Mucosa of rectum (tissue), 2 donors: Measurements from ENCODE around the gene JAML.

Experiments used
- H3K27ac ChIP-seq, 2 donors: one replicate each; pipeline ENCODE4 v1.7.0; 2013; ENCODE audit warnings: inconsistent platforms in 2 of 2, low read depth in 2 of 2, low read length in 2 of 2
- H3K27me3 ChIP-seq, 2 donors: one replicate each; pipeline ENCODE4 v1.7.0; 2013; ENCODE audit warnings: low read length in 2 of 2; ENCODE audit not compliant: control insufficient read depth in 2 of 2, insufficient read depth in 2 of 2
- H3K36me3 ChIP-seq, 2 donors: one replicate each; pipeline ENCODE4 v1.7.0; 2013; ENCODE audit warnings: low read length in 2 of 2; ENCODE audit not compliant: control insufficient read depth in 2 of 2, insufficient read depth in 2 of 2
- H3K4me1 ChIP-seq, 2 donors: one replicate each; pipeline ENCODE4 v1.7.0; 2013; ENCODE audit warnings: low read length in 2 of 2, mild to moderate bottlenecking in 1 of 2; ENCODE audit not compliant: control insufficient read depth in 2 of 2, insufficient read depth in 2 of 2
- H3K4me3 ChIP-seq, 2 donors: one replicate each; pipeline ENCODE4 v1.7.0; 2013; ENCODE audit warnings: low read length in 2 of 2
- H3K9ac ChIP-seq, 2 donors: one replicate each; pipeline ENCODE4 v1.7.0; 2013; ENCODE audit warnings: low read length in 2 of 2, low read depth in 1 of 2, mild to moderate bottlenecking in 1 of 2
- H3K9me3 ChIP-seq, 2 donors: one replicate each; pipeline ENCODE4 v1.7.0; 2013; ENCODE audit warnings: low read length in 2 of 2; ENCODE audit not compliant: control insufficient read depth in 2 of 2
- donor health status: healthy.
- donor health status: Normal muscosa, but diverticular disease.

JAML gene

DNA sequence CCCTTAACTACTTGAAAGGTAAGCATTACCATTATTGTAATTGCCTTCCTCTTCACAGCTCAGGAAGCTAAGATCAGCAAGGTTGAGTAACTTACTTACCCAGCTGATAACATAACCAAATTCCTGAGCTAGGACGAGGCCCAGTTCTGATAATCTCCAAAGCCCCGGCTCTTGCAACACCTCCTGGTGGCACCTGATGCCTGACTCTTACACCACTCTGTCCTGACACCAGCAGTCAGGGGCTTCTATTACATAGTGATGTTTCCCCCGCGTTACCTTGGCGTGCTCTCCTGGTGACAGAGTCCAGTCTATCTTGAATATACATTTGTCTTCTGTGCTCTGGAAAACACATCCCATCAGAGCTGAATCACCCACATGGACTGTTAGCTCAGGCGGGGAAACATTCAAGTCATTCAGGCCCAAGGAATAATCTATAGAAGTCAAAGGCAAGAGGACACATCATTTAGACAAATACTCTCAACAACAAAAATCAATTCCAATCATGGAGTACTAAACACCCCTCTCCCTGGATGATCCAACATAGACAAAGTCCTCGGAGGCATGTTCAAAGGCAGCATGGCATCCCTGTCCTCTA is 12.6 kb downstream of the JAML start:
- peaks cover 33 to 36% of the 10 kb centered on the region in 2 donors for H3K4me1 ChIP-seq

DNA sequence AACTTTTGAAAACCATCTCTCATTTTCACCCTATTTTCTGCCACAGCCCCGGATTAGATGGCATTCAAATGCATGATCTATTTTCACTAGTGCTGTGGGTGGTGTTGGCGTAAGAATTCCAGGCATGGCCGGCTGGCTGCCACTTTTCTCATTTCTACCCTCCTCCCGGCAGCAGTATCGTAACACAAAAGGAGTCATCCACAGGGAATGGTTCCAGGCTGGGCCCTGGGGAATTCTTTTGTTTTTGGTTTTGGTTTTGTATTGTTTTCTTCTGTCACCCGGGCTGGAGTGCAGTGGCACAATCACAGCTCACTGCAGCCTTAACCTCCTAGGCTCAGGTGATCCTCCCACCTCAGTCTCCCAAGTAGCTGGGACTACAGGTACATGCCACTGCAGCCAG is 13.8 kb downstream of the JAML start:
- Histone ChIP-seq H3K36me3 (no peaks in the 10 kb centered on the region), H3K9ac (no peak overlapping the region), H3K4me3 (no peak overlapping the region), H3K4me1 (peaks cover 40 to 41% of the 10 kb centered on the region in 2 donors), H3K27me3 (no peaks in the 10 kb centered on the region), H3K9me3 (no peaks in the 10 kb centered on the region), H3K27ac (peak overlapping the region in 1 of 2 donors; percentile 16)

More for the DNA sequence above, 12.6 kb downstream of the JAML start:
- H3K9me3 ChIP-seq, result no peaks in the 10 kb centered on the region
- no peaks in the 10 kb centered on the region for H3K27me3 ChIP-seq
- H3K9ac ChIP-seq, result no peak overlapping the region
- H3K27ac ChIP-seq, result peak overlapping the region; percentile 22 to 83
- H3K36me3 ChIP-seq, result no peaks in the 10 kb centered on the region
- H3K4me3 ChIP-seq, result no peak overlapping the region

DNA sequence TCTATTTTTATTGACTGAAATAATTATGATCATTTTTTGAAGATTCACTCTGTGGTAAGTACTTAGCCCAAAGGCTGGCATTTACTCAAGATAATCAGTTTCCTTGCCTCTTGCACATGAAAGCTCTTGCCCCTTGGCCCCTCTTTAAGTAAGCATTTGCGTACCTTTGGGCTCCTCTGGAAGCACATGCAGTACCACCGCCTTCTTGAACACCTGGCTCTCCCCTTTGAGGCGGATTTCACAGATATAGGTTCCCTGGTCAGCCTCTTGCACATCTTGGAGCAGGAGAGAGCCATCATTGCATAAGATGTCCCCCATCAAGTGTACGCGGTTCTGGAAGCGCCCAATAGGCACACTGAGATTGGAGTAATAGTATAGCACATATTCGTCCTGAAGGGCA is 14.5 kb downstream of the JAML start:
- H3K27ac ChIP-seq, result no peak overlapping the region
- H3K27me3 ChIP-seq, result no peaks in the 10 kb centered on the region
- no peaks in the 10 kb centered on the region for H3K9me3 ChIP-seq
- no peak overlapping the region for H3K4me3 ChIP-seq
- H3K36me3 ChIP-seq, result no peaks in the 10 kb centered on the region
- no peak overlapping the region for H3K9ac ChIP-seq
- H3K4me1 ChIP-seq, result peaks cover 40 to 41% of the 10 kb centered on the region in 2 donors

DNA sequence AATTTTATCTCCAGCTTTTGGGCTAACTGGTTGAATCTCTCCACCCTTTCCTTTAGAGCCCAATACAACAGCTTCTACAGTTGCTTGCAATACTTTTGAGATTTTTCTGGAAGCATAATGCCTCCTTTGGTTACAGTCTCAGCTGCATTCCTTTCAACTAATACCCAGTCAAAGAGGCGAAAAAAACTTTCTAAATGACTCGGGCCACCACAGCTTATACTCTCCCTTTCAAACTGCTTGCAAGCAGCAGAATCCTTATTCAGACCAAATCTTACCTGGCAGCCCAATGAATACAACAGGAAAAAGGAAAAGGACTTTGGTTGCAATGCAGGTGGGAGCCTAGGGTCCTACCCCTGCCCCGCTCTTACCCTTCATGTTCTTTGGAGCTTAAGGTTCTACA is 15.8 kb downstream of the JAML start:
- H3K4me3 ChIP-seq, result no peak overlapping the region
- no peaks in the 10 kb centered on the region for H3K27me3 ChIP-seq
- no peaks in the 10 kb centered on the region for H3K36me3 ChIP-seq
- H3K27ac ChIP-seq, result no peak overlapping the region
- H3K9me3 ChIP-seq, result no peaks in the 10 kb centered on the region
- H3K4me1 ChIP-seq, result peaks cover 32% of the 10 kb centered on the region in 2 donors
- H3K9ac ChIP-seq, result no peak overlapping the region

DNA sequence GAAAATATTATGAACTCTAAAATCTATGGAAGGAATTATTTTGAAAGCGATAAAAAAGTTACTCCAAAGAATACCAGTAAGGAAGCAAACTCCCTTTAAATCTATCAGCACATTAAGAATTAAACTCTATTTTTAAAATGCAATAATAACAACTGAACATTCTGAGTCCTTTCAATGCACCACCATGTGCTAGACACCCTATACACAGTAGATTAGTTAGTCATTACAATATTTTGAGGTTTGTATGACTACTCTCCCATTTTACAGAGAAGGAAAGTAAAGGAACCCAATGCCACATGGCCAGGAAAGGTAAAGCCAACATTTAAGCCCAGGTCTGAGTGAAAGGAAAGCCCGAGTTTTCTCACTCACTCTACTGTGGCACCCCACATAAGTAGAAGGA is 17.7 kb downstream of the JAML start:
- Histone ChIP-seq H3K27me3 (no peaks in the 10 kb centered on the region), H3K36me3 (no peaks in the 10 kb centered on the region), H3K4me1 (peaks cover 31% of the 10 kb centered on the region in 2 donors), H3K9me3 (no peaks in the 10 kb centered on the region), H3K9ac (no peak overlapping the region), H3K4me3 (no peak overlapping the region), H3K27ac (peak overlapping the region; percentile 21 to 45)

DNA sequence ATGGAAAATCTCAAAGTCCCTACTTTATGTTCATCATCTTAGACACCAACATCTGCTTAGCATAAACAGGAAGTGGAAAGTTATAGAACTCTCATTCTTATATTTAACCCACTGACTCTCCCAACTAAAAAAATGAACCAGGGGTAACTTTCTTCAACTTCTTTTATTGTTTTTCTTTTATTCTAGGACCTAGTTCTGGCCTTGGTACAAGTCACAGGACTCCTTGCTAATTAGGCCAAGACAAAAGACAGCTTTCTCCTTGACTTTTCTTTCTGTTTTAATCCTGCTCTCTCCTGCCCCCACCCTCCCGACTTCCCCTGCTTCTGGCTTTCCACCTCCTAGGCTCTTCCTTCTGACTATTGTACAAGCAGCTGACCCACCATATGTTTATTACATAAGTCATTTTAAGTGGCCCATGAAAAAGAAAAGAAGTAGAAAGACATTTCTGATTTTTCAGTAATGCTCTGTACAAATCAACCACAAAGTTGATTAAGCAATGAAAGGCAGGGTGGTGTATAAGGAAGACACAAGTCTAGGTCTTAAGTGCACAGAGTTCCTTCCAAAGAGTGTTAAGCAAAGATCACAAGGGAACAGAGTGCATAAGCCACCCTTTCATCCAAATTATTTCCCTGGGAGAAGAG is 18.3 kb downstream of the JAML start:
- peak overlapping the region; percentile 21 to 45 for H3K27ac ChIP-seq
- no peaks in the 10 kb centered on the region for H3K27me3 ChIP-seq

DNA sequence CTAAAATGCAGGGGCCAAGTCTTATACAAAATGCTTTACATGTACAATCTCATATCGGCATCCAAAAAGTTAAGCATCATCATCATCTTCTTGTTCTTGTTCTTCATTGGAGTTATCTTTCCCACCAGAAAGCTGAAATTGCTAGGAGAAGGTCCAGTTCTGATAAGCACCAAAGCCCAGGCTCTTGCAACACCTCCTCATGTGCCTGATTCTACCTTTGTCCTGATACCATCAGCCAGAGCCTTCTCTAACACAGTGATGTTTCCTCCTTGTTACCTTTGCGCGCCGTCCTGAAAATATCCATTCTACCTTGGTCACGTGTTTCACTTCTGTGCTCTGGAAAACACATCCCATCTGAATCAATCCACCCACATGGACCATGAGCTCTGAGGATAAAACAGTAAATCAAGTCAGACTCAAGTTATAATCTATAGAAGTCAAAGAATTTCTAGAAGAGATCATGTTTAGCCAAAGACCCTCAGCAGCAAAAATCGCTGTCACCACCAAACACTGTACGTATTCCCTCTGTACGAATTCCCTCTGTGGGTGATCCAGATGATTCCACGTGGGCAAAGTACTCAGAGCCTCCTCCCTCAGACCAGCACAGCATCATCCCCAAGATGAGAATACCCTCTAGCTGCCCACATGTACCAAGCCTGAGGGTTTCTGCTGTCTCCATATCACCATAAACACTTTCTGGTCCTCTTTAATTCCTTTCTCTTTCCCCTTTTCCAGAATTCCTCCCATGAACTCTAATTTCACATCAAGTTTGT is 19.0 kb downstream of the JAML start:
- Histone ChIP-seq H3K9ac (no peak overlapping the region), H3K9me3 (no peaks in the 10 kb centered on the region), H3K27ac (peak overlapping the region; percentile 40 to 43), H3K27me3 (no peaks in the 10 kb centered on the region), H3K4me3 (no peak overlapping the region), H3K4me1 (peaks cover 25 to 31% of the 10 kb centered on the region in 2 donors), H3K36me3 (no peaks in the 10 kb centered on the region)

More for the DNA sequence above, 18.3 kb downstream of the JAML start:
- no peak overlapping the region for H3K4me3 ChIP-seq
- H3K36me3 ChIP-seq, result no peaks in the 10 kb centered on the region
- H3K9me3 ChIP-seq, result no peaks in the 10 kb centered on the region
- H3K4me1 ChIP-seq, result peaks cover 30 to 31% of the 10 kb centered on the region in 2 donors
- no peak overlapping the region for H3K9ac ChIP-seq

DNA sequence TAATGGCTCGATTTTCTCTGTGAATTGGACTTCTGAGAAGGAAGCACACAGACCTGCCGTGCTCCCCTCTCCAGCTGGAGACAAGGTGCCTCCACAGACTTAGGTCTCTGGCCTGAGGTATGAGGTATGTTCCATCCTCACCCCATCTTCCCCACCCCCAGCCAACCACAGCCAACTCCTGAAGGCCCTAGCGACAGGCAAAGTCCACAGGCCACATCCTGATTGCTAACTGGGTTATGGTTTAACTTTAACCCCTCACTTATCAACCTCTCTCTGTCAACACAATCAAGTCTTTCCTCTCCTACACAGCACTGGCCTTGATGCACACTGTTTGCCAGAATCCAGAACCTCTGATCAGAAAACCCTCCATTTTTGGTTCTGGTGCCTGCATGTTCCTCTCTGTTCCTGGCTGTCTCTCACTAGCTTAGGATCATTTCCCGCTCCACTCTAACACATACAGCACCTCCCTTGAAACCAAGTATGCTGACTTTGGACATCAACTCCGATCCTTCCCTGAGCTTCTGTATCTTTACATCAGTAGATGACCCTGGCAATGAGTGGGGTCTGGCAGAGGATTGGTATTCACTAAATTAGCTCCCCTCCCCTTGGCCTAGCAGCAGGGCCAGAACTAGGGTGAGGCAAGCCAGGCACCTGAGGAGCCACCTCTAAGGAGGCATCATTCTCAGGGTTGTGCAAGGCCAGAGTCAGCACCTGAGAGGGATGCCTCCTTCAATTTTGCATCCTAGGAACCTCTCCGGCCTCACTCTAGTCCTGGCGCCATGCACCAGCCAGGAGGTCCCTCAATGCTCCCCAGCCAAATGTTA is 22.0 kb downstream of the JAML start:
- H3K27me3 ChIP-seq, result no peaks in the 10 kb centered on the region
- peak overlapping the region; percentile 46 to 81 for H3K27ac ChIP-seq
- H3K4me3 ChIP-seq, result peak overlapping the region in 1 of 2 donors; percentile 7
- H3K4me1 ChIP-seq, result peaks cover 32 to 33% of the 10 kb centered on the region in 2 donors
- no peaks in the 10 kb centered on the region for H3K36me3 ChIP-seq
- H3K9ac ChIP-seq, result peak overlapping the region in 1 of 2 donors; percentile 7
- H3K9me3 ChIP-seq, result no peaks in the 10 kb centered on the region

DNA sequence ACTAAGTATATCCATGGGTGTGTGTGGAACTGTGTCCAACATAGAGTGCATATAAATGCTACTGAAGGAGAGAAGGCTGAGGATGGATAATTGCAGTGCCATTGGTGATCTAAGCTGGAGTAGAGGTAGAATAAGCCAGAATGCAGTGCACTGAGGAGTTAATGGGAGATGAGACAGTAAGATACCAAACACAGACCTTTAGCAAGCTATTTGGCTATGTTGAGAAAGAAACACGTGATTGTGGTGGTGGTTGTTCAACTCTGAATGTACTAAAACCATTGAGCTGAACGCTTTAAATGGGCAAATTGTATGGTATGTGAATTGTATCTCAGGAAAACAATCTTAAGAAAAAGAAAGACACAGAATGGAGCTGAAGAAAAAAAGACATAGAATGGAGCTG is 22.8 kb downstream of the JAML start:
- no peaks in the 10 kb centered on the region for H3K27me3 ChIP-seq
- no peaks in the 10 kb centered on the region for H3K36me3 ChIP-seq
- peaks cover 30 to 33% of the 10 kb centered on the region in 2 donors for H3K4me1 ChIP-seq
- peak overlapping the region; percentile 46 to 69 for H3K27ac ChIP-seq
- no peaks in the 10 kb centered on the region for H3K9me3 ChIP-seq
- H3K9ac ChIP-seq, result no peak overlapping the region
- H3K4me3 ChIP-seq, result no peak overlapping the region
